PFSK-1 (cell line): Measurements from ENCODE around the gene KREMEN2.

Source experiments
- POLR2AphosphoS5 ChIP-seq: IDR thresholded peaks from 2 replicates; pipeline ENCODE4 v1.6.1; 2012; ENCODE audit warnings: low read depth, mild to moderate bottlenecking, control low read depth, low read length, moderate library complexity
- TAF1 ChIP-seq: IDR thresholded peaks from 2 replicates; pipeline ENCODE4 v1.6.1; 2012; ENCODE audit warnings: low read length, control low read depth, borderline replicate concordance; ENCODE audit not compliant: insufficient read depth
- TF ChIP-seq, protein P1 (sequence below), 2 experiments: IDR thresholded peaks; 2 replicates each; pipeline versions ENCODE4 v1.6.1 to v1.8.0; 2011 to 2012; ENCODE audit warnings: low read depth in 2 of 2, low read length in 2 of 2, control low read depth in 1 of 2, inconsistent platforms in 1 of 2, mild to moderate bottlenecking in 1 of 2, moderate library complexity in 1 of 2; ENCODE audit not compliant: insufficient read depth in 1 of 2

DNA sequence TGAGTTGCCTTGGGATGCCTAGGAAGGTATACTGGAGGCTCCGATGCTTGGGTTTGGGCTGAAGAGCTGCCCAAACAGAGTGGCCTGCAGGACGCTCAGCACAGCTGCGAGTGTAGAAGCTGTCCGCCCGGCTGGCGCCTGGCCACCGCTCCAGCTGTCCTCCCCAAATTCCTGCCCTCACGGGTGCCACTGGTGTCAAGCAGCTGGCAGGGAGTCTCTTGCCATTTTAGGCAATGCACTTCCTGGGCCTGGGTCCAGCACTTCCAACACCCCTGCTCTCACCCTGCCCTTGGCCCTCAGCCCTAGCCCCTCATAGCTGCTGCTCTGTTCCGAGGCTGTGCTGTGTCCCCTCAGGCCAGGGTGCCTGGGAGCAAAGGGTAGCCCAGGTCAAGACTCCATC lies 21.4 kb downstream of the KREMEN2 start:
- TF ChIP-seq TAF1 (no peak), POLR2AphosphoS5 (no peak)
- TF ChIP-seq, protein P1, sequence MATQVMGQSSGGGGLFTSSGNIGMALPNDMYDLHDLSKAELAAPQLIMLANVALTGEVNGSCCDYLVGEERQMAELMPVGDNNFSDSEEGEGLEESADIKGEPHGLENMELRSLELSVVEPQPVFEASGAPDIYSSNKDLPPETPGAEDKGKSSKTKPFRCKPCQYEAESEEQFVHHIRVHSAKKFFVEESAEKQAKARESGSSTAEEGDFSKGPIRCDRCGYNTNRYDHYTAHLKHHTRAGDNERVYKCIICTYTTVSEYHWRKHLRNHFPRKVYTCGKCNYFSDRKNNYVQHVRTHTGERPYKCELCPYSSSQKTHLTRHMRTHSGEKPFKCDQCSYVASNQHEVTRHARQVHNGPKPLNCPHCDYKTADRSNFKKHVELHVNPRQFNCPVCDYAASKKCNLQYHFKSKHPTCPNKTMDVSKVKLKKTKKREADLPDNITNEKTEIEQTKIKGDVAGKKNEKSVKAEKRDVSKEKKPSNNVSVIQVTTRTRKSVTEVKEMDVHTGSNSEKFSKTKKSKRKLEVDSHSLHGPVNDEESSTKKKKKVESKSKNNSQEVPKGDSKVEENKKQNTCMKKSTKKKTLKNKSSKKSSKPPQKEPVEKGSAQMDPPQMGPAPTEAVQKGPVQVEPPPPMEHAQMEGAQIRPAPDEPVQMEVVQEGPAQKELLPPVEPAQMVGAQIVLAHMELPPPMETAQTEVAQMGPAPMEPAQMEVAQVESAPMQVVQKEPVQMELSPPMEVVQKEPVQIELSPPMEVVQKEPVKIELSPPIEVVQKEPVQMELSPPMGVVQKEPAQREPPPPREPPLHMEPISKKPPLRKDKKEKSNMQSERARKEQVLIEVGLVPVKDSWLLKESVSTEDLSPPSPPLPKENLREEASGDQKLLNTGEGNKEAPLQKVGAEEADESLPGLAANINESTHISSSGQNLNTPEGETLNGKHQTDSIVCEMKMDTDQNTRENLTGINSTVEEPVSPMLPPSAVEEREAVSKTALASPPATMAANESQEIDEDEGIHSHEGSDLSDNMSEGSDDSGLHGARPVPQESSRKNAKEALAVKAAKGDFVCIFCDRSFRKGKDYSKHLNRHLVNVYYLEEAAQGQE (IDR thresholded peaks at IDR 0.05; ENCODE audit: insufficient read depth in 1 of 2, low read depth in 2 of 2, low read length in 2 of 2), result no peak
